GM19193 (cell line): ENCODE results near the gene PLK3.

Experiments used
- POLR2A ChIP-seq: IDR thresholded peaks from 4 replicates; pipeline ENCODE4 v1.6.1; 2011; ENCODE audit not compliant: insufficient read depth, insufficient read length; ENCODE audit errors: extremely low read depth

Gene PLK3

DNA sequence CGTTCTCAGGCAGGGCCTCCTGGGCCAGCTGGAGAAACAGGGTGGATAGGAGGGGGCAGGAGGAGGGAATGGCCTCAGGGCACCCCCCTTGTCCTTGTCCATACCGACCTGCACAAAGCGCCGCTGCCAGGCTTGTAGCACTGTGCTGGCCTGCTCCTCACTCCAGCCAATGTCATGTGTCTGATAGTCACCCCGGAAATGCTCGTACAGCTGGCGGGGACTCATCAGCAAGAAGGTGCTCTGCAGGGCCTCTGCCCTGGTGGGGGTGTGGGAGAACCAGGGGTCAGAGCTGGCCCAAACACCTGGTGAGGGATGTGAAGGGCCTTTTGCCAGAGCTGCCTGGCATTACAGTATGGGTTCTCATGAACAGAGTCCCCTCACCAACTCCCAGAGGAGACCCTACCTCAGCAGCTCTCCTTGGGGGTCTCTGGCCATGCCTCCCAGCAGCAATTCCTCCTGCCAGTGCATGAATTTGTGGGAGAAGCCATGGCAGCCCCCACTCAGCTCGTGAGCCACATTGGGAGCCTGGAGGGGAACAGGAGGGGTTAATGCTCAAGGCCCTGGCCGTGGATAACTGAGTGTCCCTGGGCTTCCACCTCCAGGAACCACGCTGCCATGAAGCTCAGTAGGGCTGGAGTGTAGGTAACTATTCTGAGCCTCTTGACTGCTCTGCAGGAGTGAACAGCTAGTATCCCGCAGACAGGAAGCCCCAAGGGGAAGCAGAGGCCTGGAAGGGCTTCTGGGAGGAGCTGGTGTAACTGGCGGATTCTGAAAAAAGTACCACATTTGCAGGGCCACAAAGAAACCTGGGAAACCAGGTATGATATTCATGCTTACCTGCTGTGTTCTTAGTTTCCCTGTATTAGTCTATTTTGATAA lies 29.6 kb downstream of the PLK3 start:
- no peak for TF ChIP-seq POLR2A

- TF ChIP-seq POLR2A = no peak
Observed at GRCh38 chr1:44830900-44831304, 30.7 kb downstream of the PLK3 start.

GRCh38 chr1:44831516-44831915 lies 31.3 kb downstream of the PLK3 start:
- TF ChIP-seq POLR2A = no peak

- no peak for TF ChIP-seq POLR2A
Observed at GRCh38 chr1:44832056-44832705, 32.0 kb downstream of the PLK3 start.

- no peak for TF ChIP-seq POLR2A
Observed at GRCh38 chr1:44834328-44834727, 34.2 kb downstream of the PLK3 start.

GRCh38 chr1:44835738-44836675 lies 35.8 kb downstream of the PLK3 start:
- no peak for TF ChIP-seq POLR2A

- TF ChIP-seq POLR2A = no peak
Observed at GRCh38 chr1:44839576-44839975, 39.4 kb downstream of the PLK3 start.

DNA sequence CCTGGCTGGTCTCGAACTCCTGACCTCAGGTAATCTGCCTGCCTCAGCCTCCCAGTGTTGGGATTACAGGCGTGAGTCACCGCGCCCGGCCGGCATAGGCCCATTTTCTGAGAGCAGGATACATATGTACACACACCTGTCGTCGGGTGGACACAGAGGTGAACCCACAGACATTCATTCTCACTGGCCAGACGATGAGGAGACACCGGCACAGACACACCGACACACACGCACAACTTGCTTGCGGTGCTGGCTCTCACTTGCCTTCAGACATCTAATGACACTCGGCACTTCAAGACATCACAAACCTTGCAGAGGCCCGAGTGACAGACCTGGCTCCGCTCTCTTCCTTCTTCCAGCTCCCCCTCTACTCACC lies 42.3 kb downstream of the PLK3 start:
- TF ChIP-seq POLR2A = no peak

DNA sequence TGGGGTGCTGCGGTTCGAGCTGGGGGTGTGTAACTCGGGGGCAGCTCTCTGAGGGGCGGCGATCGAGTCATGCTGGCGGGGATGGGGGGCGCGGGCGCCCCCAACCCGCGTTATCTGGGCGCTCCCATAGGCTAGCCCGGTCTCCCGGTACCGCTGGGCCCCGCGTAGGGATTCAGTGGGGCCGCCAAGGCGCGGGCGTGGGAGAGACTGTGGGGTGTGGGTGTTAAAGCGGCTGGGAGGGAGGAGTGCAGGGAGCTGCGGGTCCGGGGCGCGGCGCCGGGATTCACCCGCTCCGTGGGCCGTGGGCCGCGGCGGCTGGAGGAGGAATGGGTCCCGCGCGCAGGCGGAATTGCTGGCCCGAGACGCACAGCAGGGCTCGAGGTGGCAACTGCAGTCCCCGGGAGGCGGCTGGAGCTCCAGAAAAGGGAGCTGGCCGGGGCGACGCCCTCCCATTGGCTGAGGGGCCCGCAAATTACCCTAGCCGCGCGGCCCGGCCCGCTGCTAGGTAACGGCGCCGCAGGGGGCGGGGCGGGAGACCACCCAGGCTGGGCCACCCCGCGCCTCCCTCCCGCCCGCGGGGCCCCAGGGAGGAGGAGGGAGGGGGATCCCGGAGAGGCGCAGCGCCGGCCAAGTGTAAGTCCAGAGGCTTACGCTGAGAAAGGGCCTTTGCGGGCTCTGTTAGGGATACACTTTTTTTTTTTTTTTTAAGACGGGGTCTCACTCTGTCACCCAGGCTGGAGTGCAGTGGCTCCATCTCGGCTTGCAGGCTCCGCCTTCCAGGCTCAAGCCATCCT lies 42.9 kb downstream of the PLK3 start, which contains the start of gene PTCH2:
Gene PTCH2 (minus strand): TSS at position 392 of the 794 bp plus-strand sequence. CDS start 321 bp downstream, at position 71.
- no peak for TF ChIP-seq POLR2A

GRCh38 chr1:44846985-44847384 lies 46.8 kb downstream of the PLK3 start:
- TF ChIP-seq POLR2A = no peak

- no peak for TF ChIP-seq POLR2A
Observed at GRCh38 chr1:44847845-44848244, 47.7 kb downstream of the PLK3 start.

DNA sequence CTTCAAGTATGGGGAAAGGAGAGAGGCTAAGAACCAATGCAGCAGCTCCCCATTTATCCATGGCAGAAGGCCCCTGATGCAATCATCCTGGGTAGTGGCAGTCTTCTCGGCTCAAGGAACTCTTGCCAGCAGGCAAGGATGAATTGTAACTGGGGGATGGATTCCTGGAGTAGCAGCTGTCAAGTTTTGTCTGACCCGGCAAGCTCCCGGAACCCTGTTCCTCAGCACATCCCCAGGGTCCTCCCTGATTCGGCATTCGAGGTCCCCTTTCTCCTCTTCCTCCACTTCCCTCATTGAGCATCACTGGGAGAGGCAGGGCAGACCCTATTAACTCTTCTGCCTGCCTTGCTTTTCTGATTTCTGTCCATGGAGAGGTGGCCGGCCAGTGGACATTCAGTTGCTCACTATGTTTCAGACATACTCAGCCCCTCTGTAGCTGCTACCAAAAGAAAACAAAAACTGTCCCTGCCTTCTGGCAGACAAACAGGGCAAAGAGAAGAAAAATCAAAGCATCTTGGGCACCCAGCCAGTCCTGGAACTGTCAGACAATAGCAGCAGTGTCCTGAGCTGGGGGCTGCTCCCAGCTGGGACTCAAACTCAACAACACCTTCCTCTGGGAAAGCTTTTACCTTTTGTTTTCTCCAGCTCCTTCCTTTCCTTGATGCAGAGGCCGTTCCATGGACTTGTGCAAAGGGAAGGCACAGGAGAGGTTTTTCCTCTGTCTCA lies 48.4 kb downstream of the PLK3 start:
- no peak for TF ChIP-seq POLR2A

- TF ChIP-seq POLR2A = no peak
Observed at GRCh38 chr1:44849575-44850132, 49.5 kb downstream of the PLK3 start.

DNA sequence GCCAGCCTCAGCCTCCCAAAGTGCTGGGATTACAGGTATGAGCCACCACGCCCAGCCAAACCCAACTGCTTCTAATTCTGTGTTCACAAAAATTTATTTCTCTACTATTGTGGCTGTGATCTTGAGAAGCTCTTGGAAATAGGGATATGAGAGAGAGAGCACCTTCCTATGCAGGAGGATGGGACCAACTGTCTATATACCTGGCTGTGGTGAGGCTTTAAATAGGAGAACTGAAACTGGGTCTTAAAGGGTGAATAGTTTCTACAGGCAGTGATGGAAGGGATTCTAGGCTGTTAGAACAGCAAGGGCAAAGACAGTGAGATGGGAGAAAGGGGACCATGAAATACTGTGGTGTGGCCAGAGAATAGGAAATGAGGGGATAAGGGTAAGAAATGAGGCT lies 51.1 kb downstream of the PLK3 start:
- no peak for TF ChIP-seq POLR2A

GRCh38 chr1:44853201-44853600 lies 53.0 kb downstream of the PLK3 start:
- no peak for TF ChIP-seq POLR2A
